ENCODE measurements around the gene CLK1. TPM values are rescaled to one million over a fixed set of nuclear protein-coding genes. Genes with fewer than 3 reads are reported as not detected.

Gene CLK1
- total and polyA plus RNA-seq, 9 of the 15 experiments (the other 6 are each of a cell fraction or from before 2014, with no cell fraction given), result 29.3 to 99.2 (median 47.0) TPM

DNA sequence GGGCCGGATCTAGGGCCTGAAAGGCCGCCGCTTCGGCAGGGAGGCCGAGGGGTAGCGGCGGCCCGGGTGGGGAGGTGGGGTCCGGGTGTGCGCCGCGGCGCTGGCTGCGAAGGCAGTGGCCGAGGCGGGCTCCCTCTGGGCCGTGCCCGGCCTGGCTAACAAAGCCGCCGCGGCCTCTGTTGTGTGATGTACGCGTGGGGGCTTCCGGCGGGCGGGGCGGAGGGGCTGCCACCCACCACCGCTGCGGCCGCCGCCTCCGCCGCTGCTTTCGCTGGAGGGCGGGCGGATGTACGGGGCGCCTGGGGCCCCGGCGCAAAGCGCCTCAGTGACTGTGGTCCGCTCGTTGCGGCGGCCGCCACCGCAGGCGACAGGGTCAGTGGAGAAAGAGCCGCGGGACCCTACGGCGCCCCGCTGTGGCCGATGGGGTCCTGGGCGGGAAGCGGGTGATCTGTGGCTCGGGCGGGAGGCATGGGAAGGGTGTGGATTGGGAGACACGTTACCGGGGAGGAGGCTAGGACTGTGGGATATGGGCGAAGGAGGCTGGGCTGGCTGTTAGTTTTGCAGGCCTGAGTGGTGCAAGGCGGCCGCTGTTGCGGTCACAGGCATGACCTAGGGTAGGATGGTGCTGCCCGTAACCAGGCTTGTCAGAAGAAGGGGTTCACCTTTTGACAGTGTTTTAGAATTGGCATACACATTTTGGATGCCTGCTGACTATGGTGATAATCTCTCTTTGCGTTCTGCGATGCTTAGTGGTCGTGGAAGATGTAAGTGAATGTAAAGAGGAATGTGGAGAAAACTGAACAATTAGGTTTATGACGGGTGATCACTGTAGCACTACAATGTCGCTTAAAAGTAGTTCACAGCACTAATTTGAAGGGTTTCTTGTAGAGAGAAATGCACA is 52.1 kb downstream of the CLK1 start (continued):
- TF ChIP-seq ZBTB2 (IDR thresholded peaks at IDR 0.05) (no peak), ZNF518B (CRISPR knock-in tag; IDR thresholded peaks at IDR 0.05) (no peak), NR2C2 (CRISPR knock-in tag; IDR thresholded peaks at IDR 0.05) (no peak), NR2C2 (tag; IDR thresholded peaks at IDR 0.05) (0 out of 2 replicates have a peak, but pooled peaks have one; percentile 25), ZNF212 (CRISPR knock-in tag; IDR thresholded peaks at IDR 0.05) (no peak), PATZ1 (CRISPR knock-in tag; IDR thresholded peaks at IDR 0.05; ENCODE audit: borderline replicate concordance) (no peak), NCOA2 (IDR thresholded peaks at IDR 0.05; ENCODE audit: partially characterized antibody in 2 of 2) (no peak)
- TF ChIP-seq, protein P1, sequence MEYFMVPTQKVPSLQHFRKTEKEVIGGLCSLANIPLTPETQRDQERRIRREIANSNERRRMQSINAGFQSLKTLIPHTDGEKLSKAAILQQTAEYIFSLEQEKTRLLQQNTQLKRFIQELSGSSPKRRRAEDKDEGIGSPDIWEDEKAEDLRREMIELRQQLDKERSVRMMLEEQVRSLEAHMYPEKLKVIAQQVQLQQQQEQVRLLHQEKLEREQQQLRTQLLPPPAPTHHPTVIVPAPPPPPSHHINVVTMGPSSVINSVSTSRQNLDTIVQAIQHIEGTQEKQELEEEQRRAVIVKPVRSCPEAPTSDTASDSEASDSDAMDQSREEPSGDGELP (CRISPR knock-in tag; IDR thresholded peaks at IDR 0.05; ENCODE audit: borderline replicate concordance), result peak; percentile 46; the same call in 1 of the 2 replicates
- TF ChIP-seq, protein P2, sequence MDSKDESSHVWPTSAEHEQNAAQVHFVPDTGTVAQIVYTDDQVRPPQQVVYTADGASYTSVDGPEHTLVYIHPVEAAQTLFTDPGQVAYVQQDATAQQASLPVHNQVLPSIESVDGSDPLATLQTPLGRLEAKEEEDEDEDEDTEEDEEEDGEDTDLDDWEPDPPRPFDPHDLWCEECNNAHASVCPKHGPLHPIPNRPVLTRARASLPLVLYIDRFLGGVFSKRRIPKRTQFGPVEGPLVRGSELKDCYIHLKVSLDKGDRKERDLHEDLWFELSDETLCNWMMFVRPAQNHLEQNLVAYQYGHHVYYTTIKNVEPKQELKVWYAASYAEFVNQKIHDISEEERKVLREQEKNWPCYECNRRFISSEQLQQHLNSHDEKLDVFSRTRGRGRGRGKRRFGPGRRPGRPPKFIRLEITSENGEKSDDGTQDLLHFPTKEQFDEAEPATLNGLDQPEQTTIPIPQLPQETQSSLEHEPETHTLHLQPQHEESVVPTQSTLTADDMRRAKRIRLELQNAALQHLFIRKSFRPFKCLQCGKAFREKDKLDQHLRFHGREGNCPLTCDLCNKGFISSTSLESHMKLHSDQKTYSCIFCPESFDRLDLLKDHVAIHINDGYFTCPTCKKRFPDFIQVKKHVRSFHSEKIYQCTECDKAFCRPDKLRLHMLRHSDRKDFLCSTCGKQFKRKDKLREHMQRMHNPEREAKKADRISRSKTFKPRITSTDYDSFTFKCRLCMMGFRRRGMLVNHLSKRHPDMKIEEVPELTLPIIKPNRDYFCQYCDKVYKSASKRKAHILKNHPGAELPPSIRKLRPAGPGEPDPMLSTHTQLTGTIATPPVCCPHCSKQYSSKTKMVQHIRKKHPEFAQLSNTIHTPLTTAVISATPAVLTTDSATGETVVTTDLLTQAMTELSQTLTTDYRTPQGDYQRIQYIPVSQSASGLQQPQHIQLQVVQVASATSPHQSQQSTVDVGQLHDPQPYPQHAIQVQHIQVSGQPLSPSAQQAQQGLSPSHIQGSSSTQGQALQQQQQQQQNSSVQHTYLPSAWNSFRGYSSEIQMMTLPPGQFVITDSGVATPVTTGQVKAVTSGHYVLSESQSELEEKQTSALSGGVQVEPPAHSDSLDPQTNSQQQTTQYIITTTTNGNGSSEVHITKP (IDR thresholded peaks at IDR 0.05; ENCODE audit: partially characterized antibody), result peak; percentile 27

All from K562 (cell line).